HEK293 (cell line): ENCODE data around the gene FLACC1.
A peak's percentile ranks its signal among the peaks of the same experiment; 100 is the strongest.
"Not testable (repeated sequence)": the region's sequence is repeated elsewhere in the genome, so short reads cannot be mapped to it uniquely, and the experiment has no call there.

Source experiments
- CTCF ChIA-PET: fragments of 350-600 bp; formaldehyde crosslinking; extraction: SDS; loops from one replicate; lab custom pipeline; 2021; ENCODE audit warnings: antibody characterized with exemption; lab: Yijun Ruan, JAX
- POLR2A ChIA-PET: fragments of 300-600 bp; formaldehyde crosslinking; extraction: SDS; loops from one replicate; lab custom pipeline; 2020; ENCODE audit warnings: antibody characterized with exemption, inconsistent platforms; lab: Yijun Ruan, JAX
- H3K27ac ChIP-seq: fragments of 200-500 bp; sonication (Bioruptor generic); 2 replicates; pipeline ENCODE4 v1.5.1; 2014; ENCODE audit warnings: low read depth, low read length, control low read depth, inconsistent platforms; ENCODE audit errors: extremely low read depth
- H3K36me3 ChIP-seq, 2 experiments: fragments of 200-500 bp in 1 of 2; sonication (Bioruptor generic) in 1 of 2; 1 replicate in 1 of 2; 2 replicates in 1 of 2; pipeline ENCODE4 v1.5.1; 2014 to 2017; ENCODE audit warnings: inconsistent platforms in 2 of 2, low read length in 2 of 2; ENCODE audit not compliant: control insufficient read depth in 2 of 2, insufficient read depth in 1 of 2
- H3K4me1 ChIP-seq: fragments of 200-500 bp; sonication (Bioruptor generic); 2 replicates; pipeline ENCODE4 v1.5.1; 2014; ENCODE audit warnings: mild to moderate bottlenecking, low read length, inconsistent platforms; ENCODE audit not compliant: control insufficient read depth, insufficient read depth
- H3K4me3 ChIP-seq: 2 replicates; pipeline ENCODE4 v1.5.1; 2011; ENCODE audit warnings: low read depth, mild to moderate bottlenecking, control low read depth, low read length, moderate library complexity
- H3K9me3 ChIP-seq: fragments of 200-500 bp; sonication (Bioruptor generic); 2 replicates; pipeline ENCODE4 v1.5.1; 2014; ENCODE audit warnings: low read depth, low read length, inconsistent platforms; ENCODE audit not compliant: control insufficient read depth, insufficient read depth
- OSR2 ChIP-seq: fragments of 450-650 bp; formaldehyde crosslinking; IDR thresholded peaks from 2 replicates; pipeline ENCODE4 v1.5.1; 2016; ENCODE audit warnings: missing biosample characterization, missing genetic modification characterization
- SP7 ChIP-seq: fragments of 450-650 bp; formaldehyde crosslinking; IDR thresholded peaks from 2 replicates; pipeline ENCODE4 v1.5.1; 2016; ENCODE audit warnings: missing biosample characterization, missing genetic modification characterization
- WT1 ChIP-seq: fragments of 450-650 bp; formaldehyde crosslinking; IDR thresholded peaks from 2 replicates; pipeline ENCODE4 v1.5.1; 2016; ENCODE audit warnings: missing biosample characterization, missing genetic modification characterization
- ZBTB44 ChIP-seq: fragments of 450-650 bp; IDR thresholded peaks from 2 replicates; pipeline ENCODE4 v1.5.1; 2018; ENCODE audit warnings: missing biosample characterization, mild to moderate bottlenecking, missing genetic modification characterization
- ZBTB8A ChIP-seq: fragments of 450-650 bp; formaldehyde crosslinking; IDR thresholded peaks from 2 replicates; pipeline ENCODE4 v1.5.1; 2016; ENCODE audit warnings: missing biosample characterization, missing genetic modification characterization
- ZFP37 ChIP-seq: fragments of 450-650 bp; formaldehyde crosslinking; IDR thresholded peaks from 2 replicates; pipeline ENCODE4 v1.5.1; 2016; ENCODE audit warnings: missing biosample characterization, missing genetic modification characterization
- ZIC2 ChIP-seq: fragments of 450-650 bp; formaldehyde crosslinking; IDR thresholded peaks from 2 replicates; pipeline ENCODE4 v1.5.1; 2016; ENCODE audit warnings: missing biosample characterization, missing genetic modification characterization
- ZNF18 ChIP-seq: fragments of 450-650 bp; formaldehyde crosslinking; IDR thresholded peaks from 2 replicates; pipeline ENCODE4 v1.5.1; 2016; ENCODE audit warnings: missing biosample characterization, missing genetic modification characterization
- ZNF214 ChIP-seq: fragments of 450-650 bp; formaldehyde crosslinking; IDR thresholded peaks from 2 replicates; pipeline ENCODE4 v1.5.1; 2017; ENCODE audit warnings: missing biosample characterization, mild to moderate bottlenecking, missing genetic modification characterization, borderline replicate concordance
- ZNF23 ChIP-seq: fragments of 450-650 bp; formaldehyde crosslinking; IDR thresholded peaks from 2 replicates; pipeline ENCODE4 v1.5.1; 2016; ENCODE audit warnings: missing biosample characterization, missing genetic modification characterization, borderline replicate concordance
- ZNF24 ChIP-seq: fragments of 450-650 bp; formaldehyde crosslinking; IDR thresholded peaks from 2 replicates; pipeline ENCODE4 v1.5.1; 2016; ENCODE audit warnings: missing biosample characterization, missing genetic modification characterization
- ZNF324 ChIP-seq: fragments of 450-650 bp; formaldehyde crosslinking; IDR thresholded peaks from 2 replicates; pipeline ENCODE4 v1.5.1; 2016; ENCODE audit warnings: missing biosample characterization, missing genetic modification characterization
- ZNF341 ChIP-seq: fragments of 450-650 bp; formaldehyde crosslinking; IDR thresholded peaks from 2 replicates; pipeline ENCODE4; 2016; ENCODE audit warnings: low read depth, missing biosample characterization, missing genetic modification characterization
- ZNF416 ChIP-seq: fragments of 450-650 bp; formaldehyde crosslinking; IDR thresholded peaks from 2 replicates; pipeline ENCODE4 v1.5.1; 2016; ENCODE audit warnings: missing biosample characterization, missing genetic modification characterization
- ZNF501 ChIP-seq: fragments of 450-650 bp; formaldehyde crosslinking; IDR thresholded peaks from 2 replicates; pipeline ENCODE4 v1.5.1; 2016; ENCODE audit warnings: missing biosample characterization, missing genetic modification characterization
- ZNF530 ChIP-seq: fragments of 450-650 bp; formaldehyde crosslinking; IDR thresholded peaks from 2 replicates; pipeline ENCODE4 v1.5.1; 2016; ENCODE audit warnings: low read depth, missing biosample characterization, missing genetic modification characterization
- ZNF555 ChIP-seq: fragments of 450-650 bp; formaldehyde crosslinking; conservative IDR thresholded peaks from 2 replicates; pipeline ENCODE4 v1.5.1; 2017; ENCODE audit warnings: missing biosample characterization, mild to moderate bottlenecking, missing genetic modification characterization, inconsistent platforms
- ZNF558 ChIP-seq: fragments of 450-650 bp; formaldehyde crosslinking; IDR thresholded peaks from 2 replicates; pipeline ENCODE4 v1.5.1; 2016; ENCODE audit warnings: missing biosample characterization, missing genetic modification characterization
- ZNF610 ChIP-seq: fragments of 450-650 bp; formaldehyde crosslinking; IDR thresholded peaks from 2 replicates; pipeline ENCODE4 v1.5.1; 2016; ENCODE audit warnings: missing biosample characterization, missing genetic modification characterization, borderline replicate concordance
- ZNF621 ChIP-seq: fragments of 450-650 bp; formaldehyde crosslinking; IDR thresholded peaks from 2 replicates; pipeline ENCODE4 v1.5.1; 2017; ENCODE audit warnings: missing biosample characterization, missing genetic modification characterization

Gene FLACC1

GRCh38 chr2:201378496-201379397 is 21.6 kb upstream of the FLACC1 start:
- Histone ChIP-seq H3K4me3 (no peak overlapping the region), H3K4me1 (no peaks in the 10 kb centered on the region), H3K36me3 (peaks cover 3 to 24% of the 10 kb centered on the region in 2 experiments; a peak in 2 of 3 replicates), H3K27ac (no peak overlapping the region), H3K9me3 (no peaks in the 10 kb centered on the region)
- CTCF ChIA-PET: no interaction called here
- POLR2A ChIA-PET: no interaction called here
- no peak for TF ChIP-seq ZNF416 (tag by site-specific recombination)
- TF ChIP-seq ZNF555 (tag by site-specific recombination): no peak
- no peak for TF ChIP-seq ZNF610 (tag by site-specific recombination)
- no peak for TF ChIP-seq ZNF558
- no peak for TF ChIP-seq ZNF24 (tag by site-specific recombination)
- no peak for TF ChIP-seq ZNF621 (tag by site-specific recombination)
- TF ChIP-seq ZNF18: no peak
- TF ChIP-seq ZNF214 (tag by site-specific recombination): no peak
- TF ChIP-seq ZNF324 (tag by site-specific recombination): no peak
- no peak for TF ChIP-seq ZNF341 (tag by site-specific recombination)
- TF ChIP-seq ZNF23 (tag by site-specific recombination): no peak

GRCh38 chr2:201377218-201377617 is 20.1 kb upstream of the FLACC1 start:
- ChIA-PET CTCF (interaction anchor here (0.6 to 1.4 kb wide), 2 partner anchors 14 to 84 kb away, joined by 3 to 4 read pairs; no protein-coding TSS in a partner anchor), POLR2A (no interaction called here)
- TF ChIP-seq ZIC2 (tag by site-specific recombination): no peak
- peak; percentile 63; the same call in 1 of the 2 replicates for TF ChIP-seq ZBTB44 (tag by site-specific recombination)
- Histone ChIP-seq H3K4me3 (no peak overlapping the region), H3K9me3 (no peaks in the 10 kb centered on the region), H3K27ac (no peak overlapping the region), H3K4me1 (no peaks in the 10 kb centered on the region), H3K36me3 (peaks cover 3 to 16% of the 10 kb centered on the region in 2 experiments; a peak in 2 of 3 replicates)

- no peak for TF ChIP-seq WT1 (tag by site-specific recombination)
- TF ChIP-seq ZBTB8A (tag by site-specific recombination): no peak
- no peak for TF ChIP-seq SP7 (tag by site-specific recombination)
- TF ChIP-seq OSR2: no peak
- TF ChIP-seq ZNF501 (tag by site-specific recombination): no peak
- TF ChIP-seq ZFP37 (tag by site-specific recombination): no peak
- no peak for TF ChIP-seq ZNF530
- TF ChIP-seq ZNF558: no peak
- Histone ChIP-seq H3K27ac (no peak overlapping the region), H3K36me3 (no peaks in the 10 kb centered on the region), H3K4me3 (no peak overlapping the region), H3K4me1 (no peaks in the 10 kb centered on the region), H3K9me3 (no peaks in the 10 kb centered on the region)
- POLR2A ChIA-PET: no interaction called here
- CTCF ChIA-PET: no interaction called here
Measured at GRCh38 chr2:201369775-201370174, 12.6 kb upstream of the FLACC1 start.

GRCh38 chr2:201369318-201369717 is 12.2 kb upstream of the FLACC1 start:
- CTCF ChIA-PET, H3K9me3 ChIP-seq, H3K27ac ChIP-seq, H3K4me1 ChIP-seq, H3K36me3 ChIP-seq, POLR2A ChIA-PET, H3K4me3 ChIP-seq: not testable (repeated sequence)
